IMR-90 (cell line): ENCODE results near the gene FPR3. TPM values are rescaled to one million over a fixed set of nuclear protein-coding genes. Genes with fewer than 3 reads are reported as not detected.

Source experiments
- ATAC-seq: fragments of 200-7000 bp; cut with Tn5 transposase; 2 replicates; pipeline ENCODE4 v1.9.1; 2020; ENCODE audit warnings: low read depth, mild to moderate bottlenecking, moderate library complexity
- BruUV-seq: library from RNA; stranded (reverse); fragments of 400-500 nt; replicated peaks from 2 replicates; lab custom pipeline; 2021; lab: Mats Ljungman, UMichigan
- CTCF ChIA-PET: fragments of 300-600 bp; formaldehyde crosslinking; extraction: SDS; loops from one replicate; lab custom pipeline; 2021; ENCODE audit warnings: antibody characterized with exemption; lab: Yijun Ruan, JAX
- POLR2A ChIA-PET: fragments of 300-600 bp; sonication (Branson Sonifier 250); formaldehyde crosslinking; loops from one replicate; lab custom pipeline; 2022; ENCODE audit warnings: antibody characterized with exemption; ENCODE audit not compliant: unreplicated experiment; lab: Charles Lee
- DNase-seq: peaks from one replicate; pipeline ENCODE4 v3.0.0; 2013
- H2AFZ ChIP-seq: replicated peaks from 2 replicates; pipeline ENCODE3; 2013; ENCODE audit warnings: low read length, mild to moderate bottlenecking; ENCODE audit not compliant: poor library complexity
- H2AK5ac ChIP-seq: 2 replicates; pipeline ENCODE4 v1.6.1; 2013; ENCODE audit warnings: low read depth, low read length, inconsistent platforms
- H2AK9ac ChIP-seq: replicated peaks from 2 replicates; pipeline ENCODE3; 2013; ENCODE audit warnings: mild to moderate bottlenecking, low read depth, low read length, moderate library complexity; ENCODE audit not compliant: poor library complexity
- H2BK120ac ChIP-seq: 2 replicates; pipeline ENCODE4 v1.6.1; 2013; ENCODE audit warnings: low read depth, low read length, inconsistent platforms
- H2BK15ac ChIP-seq: 3 replicates; pipeline ENCODE4 v1.6.1; 2013; ENCODE audit warnings: low read depth, low read length, inconsistent platforms
- H2BK20ac ChIP-seq: 2 replicates; pipeline ENCODE4 v1.6.1; 2013; ENCODE audit warnings: low read depth, mild to moderate bottlenecking, inconsistent platforms, low read length, moderate library complexity
- H2BK5ac ChIP-seq: 2 replicates; pipeline ENCODE4 v1.6.1; 2013; ENCODE audit warnings: mild to moderate bottlenecking, low read depth, low read length, inconsistent platforms; ENCODE audit not compliant: poor library complexity, severe bottlenecking
- H3K14ac ChIP-seq: replicated peaks from 2 replicates; pipeline ENCODE4 v1.6.1; 2013; ENCODE audit warnings: low read depth, low read length, inconsistent platforms
- H3K18ac ChIP-seq: 2 replicates; pipeline ENCODE4 v1.6.1; 2013; ENCODE audit warnings: low read depth, low read length, control low read depth
- H3K23ac ChIP-seq: 2 replicates; pipeline ENCODE4 v1.6.1; 2013; ENCODE audit warnings: low read depth, low read length, inconsistent platforms
- H3K27ac ChIP-seq: 2 replicates; pipeline ENCODE4 v1.5.1; 2013; ENCODE audit warnings: mild to moderate bottlenecking, control low read depth, low read length; ENCODE audit not compliant: insufficient read depth
- H3K27me3 ChIP-seq: 2 replicates; pipeline ENCODE4 v1.6.1; 2013; ENCODE audit warnings: low read length; ENCODE audit not compliant: control insufficient read depth, insufficient read depth
- H3K36me3 ChIP-seq: 2 replicates; pipeline ENCODE4 v1.6.1; 2013; ENCODE audit warnings: low read length, mixed read lengths; ENCODE audit not compliant: control insufficient read depth, insufficient read depth
- H3K4ac ChIP-seq: 2 replicates; pipeline ENCODE4 v1.6.1; 2013; ENCODE audit warnings: low read depth, low read length, inconsistent platforms
- H3K4me1 ChIP-seq: 2 replicates; pipeline ENCODE4 v1.6.1; 2013; ENCODE audit warnings: low read length, mixed read lengths; ENCODE audit not compliant: control insufficient read depth, insufficient read depth
- H3K4me2 ChIP-seq: 2 replicates; pipeline ENCODE4 v1.6.1; 2013; ENCODE audit warnings: low read depth, mild to moderate bottlenecking, control low read depth, low read length, moderate library complexity
- H3K4me3 ChIP-seq: 2 replicates; pipeline ENCODE4 v1.5.1; 2013; ENCODE audit warnings: low read depth, mild to moderate bottlenecking, control low read depth, low read length, moderate library complexity; ENCODE audit not compliant: insufficient read depth
- H3K56ac ChIP-seq: 2 replicates; pipeline ENCODE4 v1.6.1; 2013; ENCODE audit warnings: low read length, inconsistent platforms; ENCODE audit not compliant: insufficient read depth; ENCODE audit errors: extremely low read depth
- H3K79me1 ChIP-seq, 2 experiments: 2 replicates each; pipeline ENCODE4 v1.6.1; 2013; ENCODE audit warnings: low read length in 2 of 2, inconsistent platforms in 1 of 2, low read depth in 1 of 2
- H3K9ac ChIP-seq: 2 replicates; pipeline ENCODE4 v1.6.1; 2013; ENCODE audit warnings: low read depth, low read length, control low read depth
- H3K9me1 ChIP-seq: 2 replicates; pipeline ENCODE4 v1.6.1; 2013; ENCODE audit warnings: low read length, inconsistent platforms; ENCODE audit not compliant: insufficient read depth
- H3K9me3 ChIP-seq: 2 replicates; pipeline ENCODE4 v1.6.1; 2013; ENCODE audit warnings: low read length; ENCODE audit not compliant: control insufficient read depth, insufficient read depth
- H4K20me1 ChIP-seq: 2 replicates; pipeline ENCODE4 v1.6.1; 2013; ENCODE audit warnings: low read length, inconsistent platforms; ENCODE audit not compliant: insufficient read depth
- H4K5ac ChIP-seq: 2 replicates; pipeline ENCODE4 v1.6.1; 2013; ENCODE audit warnings: mild to moderate bottlenecking, low read depth, low read length, control low read depth
- H4K8ac ChIP-seq, 2 experiments: 2 replicates each; pipeline ENCODE4 v1.6.1; 2013; ENCODE audit warnings: low read depth in 2 of 2, low read length in 2 of 2, control low read depth in 1 of 2, inconsistent platforms in 1 of 2
- H4K91ac ChIP-seq: 2 replicates; pipeline ENCODE4 v1.6.1; 2013; ENCODE audit warnings: low read depth, low read length, inconsistent platforms; ENCODE audit not compliant: insufficient read depth
- CHD1 ChIP-seq: IDR thresholded peaks from 2 replicates; pipeline ENCODE4 v1.6.1; 2012; ENCODE audit warnings: low read depth, low read length, improper control_type of control experiment
- POLR2A ChIP-seq: IDR thresholded peaks from 2 replicates; pipeline ENCODE4 v1.6.1; 2012; ENCODE audit warnings: mild to moderate bottlenecking, low read depth, low read length
- WGBS, 2 experiments: methylation state at CpG; one replicate each; pipeline versions ENCODE4 v1.1.5 to v1.1.7; 2013; ENCODE audit warnings: missing lambda C conversion rate in 2 of 2; ENCODE audit not compliant: insufficient read length in 1 of 2; ENCODE audit errors: extremely low coverage in 2 of 2; 5-methylcytosine and 5-hydroxymethylcytosine counted together
- dilution Hi-C: fragments of 300-500 bp; cut with HindIII; formaldehyde crosslinking; loops from one replicate; pipeline ENCODE4 v1.14.3; 2018; ENCODE audit warnings: low sequenced_read_pairs; ENCODE audit not compliant: unreplicated experiment
- in situ Hi-C: fragments of 300-500 bp; cut with MboI; formaldehyde crosslinking; loops from 3 replicates; pipeline ENCODE4 v1.14.3; 2019; ENCODE audit warnings: low sequenced_read_pairs, inconsistent platforms, mixed read lengths
- intact Hi-C: fragments of 100-400 bp; cut with micrococcal nuclease; formaldehyde crosslinking; loops from 2 replicates; pipeline ENCODE4 v1.10.0; 2022
- polyA plus RNA-seq, 3 experiments: library from polyadenylated mRNA; depleted of rRNA; stranded (reverse); fragments of >200 nt; gene quantifications; 2 replicates each; pipeline ENCODE4 v1.2.3, GENCODE V29; 2012; ENCODE audit warnings: low replicate concordance in 1 of 3
- total RNA-seq: library from RNA; depleted of rRNA; stranded (reverse); fragments of >200 nt; gene quantifications from 2 replicates; pipeline ENCODE4 v1.2.3, GENCODE V29; 2012
- TF ChIP-seq, protein P1 (sequence below): conservative IDR thresholded peaks from 2 replicates; pipeline ENCODE4 v1.5.1; 2012; ENCODE audit warnings: mild to moderate bottlenecking, low read depth, low read length, improper control_type of control experiment

FPR3 gene
- total and polyA plus RNA-seq, 2 of the 4 experiments (the other 2 are of a cell fraction) = not detected

DNA sequence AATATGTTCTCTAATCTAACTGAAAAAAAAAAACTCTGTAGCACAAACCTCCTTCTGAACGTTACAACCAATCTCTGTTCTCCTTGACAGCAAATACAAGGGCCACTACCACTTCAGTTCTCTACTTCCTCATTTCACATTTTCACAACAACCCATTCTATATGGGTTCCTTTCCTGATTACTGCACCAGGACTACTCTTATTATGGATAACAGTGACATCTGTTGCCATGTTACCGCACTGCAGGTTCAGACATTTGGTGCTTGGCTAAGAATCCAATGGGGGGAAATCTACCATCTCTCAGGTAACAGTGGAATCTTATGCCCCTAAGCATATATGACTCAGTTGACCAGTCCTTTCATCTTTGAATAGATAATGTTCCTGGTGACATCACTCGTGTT, 11.6 kb upstream of the FPR3 start:
- no peak overlapping the region for H3K4ac ChIP-seq
- WGBS, 2 experiments = no CpG with 5 or more reads among the region's 3 CpGs
- no peak overlapping the region for H4K91ac ChIP-seq
- H3K4me1 ChIP-seq = no peaks in the 10 kb centered on the region
- H3K9ac ChIP-seq = no peak overlapping the region
- no TSS peak for BruUV-seq
- dilution Hi-C loops (no loop called here), in situ Hi-C loops (no loop called here), intact Hi-C loops (no loop called here)
- H3K27ac ChIP-seq = no peak overlapping the region
- no peak overlapping the region for H3K18ac ChIP-seq
- no peaks in the 10 kb centered on the region for H3K9me1 ChIP-seq
- no peak overlapping the region for H3K23ac ChIP-seq
- ATAC-seq (no peak), DNase-seq (no peak)
- no peaks in the 10 kb centered on the region for H3K79me1 ChIP-seq
- H3K56ac ChIP-seq = no peak overlapping the region
- H3K36me3 ChIP-seq = no peaks in the 10 kb centered on the region
- H4K8ac ChIP-seq = no peak overlapping the region
- no peaks in the 10 kb centered on the region for H4K20me1 ChIP-seq
- no peak overlapping the region for H2BK20ac ChIP-seq
- H3K9me3 ChIP-seq = no peaks in the 10 kb centered on the region
- no peak overlapping the region for H4K5ac ChIP-seq
- no peak overlapping the region for H2BK120ac ChIP-seq
- H3K14ac ChIP-seq = no peak overlapping the region
- peaks cover 2% of the 10 kb centered on the region; the same call in 1 of the 2 replicates for H3K27me3 ChIP-seq
- POLR2A ChIA-PET = no interaction called here
- no peak overlapping the region for H2AK9ac ChIP-seq
- H2AK5ac ChIP-seq = no peak overlapping the region
- no peak overlapping the region for H3K4me3 ChIP-seq
- no peak overlapping the region for H3K4me2 ChIP-seq
- no peak overlapping the region for H2BK15ac ChIP-seq
- CTCF ChIA-PET = no interaction called here
- no peak overlapping the region for H2BK5ac ChIP-seq
- TF ChIP-seq CHD1 = no peak
- no peak for TF ChIP-seq POLR2A
- TF ChIP-seq, protein P1, sequence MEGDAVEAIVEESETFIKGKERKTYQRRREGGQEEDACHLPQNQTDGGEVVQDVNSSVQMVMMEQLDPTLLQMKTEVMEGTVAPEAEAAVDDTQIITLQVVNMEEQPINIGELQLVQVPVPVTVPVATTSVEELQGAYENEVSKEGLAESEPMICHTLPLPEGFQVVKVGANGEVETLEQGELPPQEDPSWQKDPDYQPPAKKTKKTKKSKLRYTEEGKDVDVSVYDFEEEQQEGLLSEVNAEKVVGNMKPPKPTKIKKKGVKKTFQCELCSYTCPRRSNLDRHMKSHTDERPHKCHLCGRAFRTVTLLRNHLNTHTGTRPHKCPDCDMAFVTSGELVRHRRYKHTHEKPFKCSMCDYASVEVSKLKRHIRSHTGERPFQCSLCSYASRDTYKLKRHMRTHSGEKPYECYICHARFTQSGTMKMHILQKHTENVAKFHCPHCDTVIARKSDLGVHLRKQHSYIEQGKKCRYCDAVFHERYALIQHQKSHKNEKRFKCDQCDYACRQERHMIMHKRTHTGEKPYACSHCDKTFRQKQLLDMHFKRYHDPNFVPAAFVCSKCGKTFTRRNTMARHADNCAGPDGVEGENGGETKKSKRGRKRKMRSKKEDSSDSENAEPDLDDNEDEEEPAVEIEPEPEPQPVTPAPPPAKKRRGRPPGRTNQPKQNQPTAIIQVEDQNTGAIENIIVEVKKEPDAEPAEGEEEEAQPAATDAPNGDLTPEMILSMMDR = peak; percentile 25; the same call in 1 of the 2 replicates
- H2AFZ ChIP-seq = no peak overlapping the region
